Measurements from ENCODE around the gene EFCAB5.
A peak's percentile ranks its signal among the peaks of the same experiment; 100 is the strongest.
"Not testable (repeated sequence)": the region's sequence is repeated elsewhere in the genome, so short reads cannot be mapped to it uniquely, and the experiment has no call there.

EFCAB5 gene

GRCh38 chr17:30116661-30117551, 175.5 kb downstream of the EFCAB5 start, which contains the start of gene NSRP1:
NSRP1 (plus strand) TSS chr17:30116816; CDS start chr17:30116844, 28 bp downstream.
- TF ChIP-seq POLR2A (IDR thresholded peaks at IDR 0.05; ENCODE audit: low read length) = peak; percentile 99
- TF ChIP-seq GATA1 (IDR thresholded peaks at IDR 0.05; ENCODE audit: low read depth, low read length) = no peak
- peak; percentile 95 to 97 for DNase-seq

- peak in 1 of 2 experiments; percentile 49 for DNase-seq
- no peak for TF ChIP-seq POLR2A (IDR thresholded peaks at IDR 0.05; ENCODE audit: low read length)
Observed at GRCh38 chr17:30117675-30118081, 176.2 kb downstream of the EFCAB5 start.

- not testable (repeated sequence) for DNase-seq
Observed at GRCh38 chr17:30118635-30119034, 177.2 kb downstream of the EFCAB5 start.

- DNase-seq = no peak
- TF ChIP-seq POLR2A (IDR thresholded peaks at IDR 0.05; ENCODE audit: low read length) (no peak), GATA1 (IDR thresholded peaks at IDR 0.05; ENCODE audit: low read depth, low read length) (no peak)
Observed at GRCh38 chr17:30124273-30124796, 182.9 kb downstream of the EFCAB5 start.

- TF ChIP-seq POLR2A (IDR thresholded peaks at IDR 0.05; ENCODE audit: low read length) (no peak), GATA1 (IDR thresholded peaks at IDR 0.05; ENCODE audit: low read depth, low read length) (no peak)
- no peak for DNase-seq
Observed at GRCh38 chr17:30130121-30130520, 188.7 kb downstream of the EFCAB5 start.

- TF ChIP-seq POLR2A (IDR thresholded peaks at IDR 0.05; ENCODE audit: low read length) (no peak), GATA1 (IDR thresholded peaks at IDR 0.05; ENCODE audit: low read depth, low read length) (no peak)
- no peak for DNase-seq
Observed at GRCh38 chr17:30132615-30133014, 191.2 kb downstream of the EFCAB5 start.

- DNase-seq = no peak
- no peak for TF ChIP-seq GATA1 (IDR thresholded peaks at IDR 0.05; ENCODE audit: low read depth, low read length)
- no peak for TF ChIP-seq POLR2A (IDR thresholded peaks at IDR 0.05; ENCODE audit: low read length)
Observed at GRCh38 chr17:30133197-30133596, 191.8 kb downstream of the EFCAB5 start.

- no peak for DNase-seq
Observed at GRCh38 chr17:30134551-30134950, 193.1 kb downstream of the EFCAB5 start.

GRCh38 chr17:30137158-30137557, 195.7 kb downstream of the EFCAB5 start:
- TF ChIP-seq POLR2A (IDR thresholded peaks at IDR 0.05; ENCODE audit: low read length) (no peak), GATA1 (IDR thresholded peaks at IDR 0.05; ENCODE audit: low read depth, low read length) (no peak)
- peak; percentile 35 to 43 for DNase-seq

More at GRCh38 chr17:30134551-30134950, 193.1 kb downstream of the EFCAB5 start:
- TF ChIP-seq GATA1 (IDR thresholded peaks at IDR 0.05; ENCODE audit: low read depth, low read length) (no peak), POLR2A (IDR thresholded peaks at IDR 0.05; ENCODE audit: low read length) (no peak)

GRCh38 chr17:30147860-30148259, 206.4 kb downstream of the EFCAB5 start:
- DNase-seq = not testable (repeated sequence)

- no peak for DNase-seq
- TF ChIP-seq POLR2A (IDR thresholded peaks at IDR 0.05; ENCODE audit: low read length) = no peak
- TF ChIP-seq GATA1 (IDR thresholded peaks at IDR 0.05; ENCODE audit: low read depth, low read length) = no peak
Observed at GRCh38 chr17:30148376-30148775, 206.9 kb downstream of the EFCAB5 start.

GRCh38 chr17:30151471-30151870, 210.0 kb downstream of the EFCAB5 start:
- TF ChIP-seq GATA1 (IDR thresholded peaks at IDR 0.05; ENCODE audit: low read depth, low read length) = no peak
- no peak for TF ChIP-seq POLR2A (IDR thresholded peaks at IDR 0.05; ENCODE audit: low read length)
- no peak for DNase-seq

- DNase-seq = no peak
- TF ChIP-seq GATA1 (IDR thresholded peaks at IDR 0.05; ENCODE audit: low read depth, low read length) (no peak), POLR2A (IDR thresholded peaks at IDR 0.05; ENCODE audit: low read length) (no peak)
Observed at GRCh38 chr17:30153463-30153862, 212.0 kb downstream of the EFCAB5 start.

- no peak for DNase-seq
- no peak for TF ChIP-seq POLR2A (IDR thresholded peaks at IDR 0.05; ENCODE audit: low read length)
- TF ChIP-seq GATA1 (IDR thresholded peaks at IDR 0.05; ENCODE audit: low read depth, low read length) = no peak
Observed at GRCh38 chr17:30155389-30155788, 214.0 kb downstream of the EFCAB5 start.

Data from erythroblast (primary cell).